Right atrium auricular region (tissue), 2 donors: ENCODE data around the gene TYMP. TPM values are rescaled to one million over a fixed set of nuclear protein-coding genes. Genes with fewer than 3 reads are reported as not detected.

Source experiments
- DNase-seq: peaks from one replicate; pipeline ENCODE4 v3.0.0-alpha.2; 2019; ENCODE audit warnings: low spot score
- H3K27ac ChIP-seq, 2 donors: fragments of 200-600 bp; sonication (generic); 1 replicate in 1 of 2; 2 replicates in 1 of 2; pipeline ENCODE4 v1.5.1; 2016 to 2019
- H3K27me3 ChIP-seq, 2 donors: fragments of 200-600 bp; sonication (generic); one replicate each; pipeline versions ENCODE4 v1.5.1 to v1.6.0; 2017 to 2019
- H3K36me3 ChIP-seq: fragments of 200-600 bp; sonication (generic); one replicate; pipeline ENCODE4 v1.5.1; 2016
- H3K4me1 ChIP-seq, 2 donors: fragments of 200-600 bp; sonication (generic); one replicate each; pipeline versions ENCODE4 v1.5.1 to v1.6.0; 2017 to 2019
- H3K4me3 ChIP-seq, 2 donors: fragments of 200-600 bp; sonication (generic); 1 replicate in 1 of 2; 2 replicates in 1 of 2; pipeline ENCODE4 v1.5.1; 2017 to 2019; ENCODE audit warnings: mild to moderate bottlenecking in 1 of 2, moderate library complexity in 1 of 2
- H3K9me3 ChIP-seq, 2 donors: fragments of 200-600 bp; sonication (generic); one replicate each; pipeline ENCODE4 v1.5.1; 2019
- CTCF ChIP-seq, 2 donors: fragments of 200-600 bp; sonication (generic); IDR thresholded peaks; one replicate each; pipeline ENCODE4 v1.5.1; 2019; ENCODE audit warnings: antibody characterized with exemption in 2 of 2
- total RNA-seq, 2 donors: library from RNA; depleted of rRNA; stranded (reverse); fragments of >200 nt; gene quantifications; one replicate each; pipeline ENCODE4 v1.1.0, GENCODE V29; 2016

The TYMP gene
- total RNA-seq, 2 donors from 2014 or later = 9.1 to 35.8 TPM

- H3K27ac ChIP-seq = no peak overlapping the region
Observed at GRCh38 chr22:50573491-50574382, 43.9 kb upstream of the TYMP start.

DNA sequence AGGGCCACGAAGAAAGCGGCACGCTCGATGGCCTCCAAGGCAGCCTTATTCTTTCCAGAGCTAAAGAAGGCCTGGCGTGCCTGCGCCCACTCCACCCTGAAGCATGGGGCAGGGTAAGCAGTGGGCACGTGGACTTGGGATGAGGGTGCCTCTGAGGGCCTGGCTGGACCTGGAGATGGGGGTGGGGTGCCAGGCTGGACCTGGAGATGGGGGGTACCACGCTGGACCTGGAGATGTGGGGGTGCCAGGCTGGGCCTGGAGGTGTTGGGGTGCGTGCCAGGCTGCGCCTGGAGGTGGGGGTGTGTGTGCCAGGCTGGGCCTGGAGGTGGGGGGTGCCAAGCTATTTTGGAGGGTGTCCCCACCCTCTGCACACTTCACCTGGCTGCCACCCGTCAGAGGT lies 43.2 kb upstream of the TYMP start:
- Histone ChIP-seq H3K27ac (no peak overlapping the region), H3K27me3 (no peaks in the 10 kb centered on the region), H3K9me3 (no peaks in the 10 kb centered on the region), H3K36me3 (peaks cover 80% of the 10 kb centered on the region), H3K4me1 (peaks cover 0 to 14% of the 10 kb centered on the region in 2 donors), H3K4me3 (no peak overlapping the region)
- DNase-seq = no peak
- no peak for TF ChIP-seq CTCF (IDR thresholded peaks at IDR 0.05)

More at GRCh38 chr22:50573491-50574382, 43.9 kb upstream of the TYMP start:
- peaks cover 0 to 22% of the 10 kb centered on the region in 2 donors for H3K4me1 ChIP-seq
- no peak for DNase-seq
- TF ChIP-seq CTCF (IDR thresholded peaks at IDR 0.05) = no peak
- H3K4me3 ChIP-seq = no peak overlapping the region
- H3K36me3 ChIP-seq = peaks cover 72% of the 10 kb centered on the region
- H3K27me3 ChIP-seq = no peaks in the 10 kb centered on the region
- H3K9me3 ChIP-seq = no peaks in the 10 kb centered on the region

GRCh38 chr22:50571264-50572175 lies 41.7 kb upstream of the TYMP start:
- Histone ChIP-seq H3K27ac (no peak overlapping the region), H3K4me3 (no peak overlapping the region), H3K36me3 (peaks cover 87% of the 10 kb centered on the region), H3K4me1 (peaks cover 0 to 9% of the 10 kb centered on the region in 2 donors), H3K9me3 (no peaks in the 10 kb centered on the region), H3K27me3 (no peaks in the 10 kb centered on the region)
- DNase-seq = no peak
- no peak for TF ChIP-seq CTCF (IDR thresholded peaks at IDR 0.05)

GRCh38 chr22:50570861-50571260 lies 41.0 kb upstream of the TYMP start:
- H3K4me1 ChIP-seq = peaks cover 0 to 2% of the 10 kb centered on the region in 2 donors
- no peaks in the 10 kb centered on the region for H3K27me3 ChIP-seq
- H3K9me3 ChIP-seq = no peaks in the 10 kb centered on the region
- H3K4me3 ChIP-seq = no peak overlapping the region
- H3K27ac ChIP-seq = no peak overlapping the region
- no peak for TF ChIP-seq CTCF (IDR thresholded peaks at IDR 0.05)
- peaks cover 81% of the 10 kb centered on the region for H3K36me3 ChIP-seq
- no peak for DNase-seq

- Histone ChIP-seq H3K36me3 (peaks cover 72% of the 10 kb centered on the region), H3K9me3 (no peaks in the 10 kb centered on the region), H3K27me3 (no peaks in the 10 kb centered on the region), H3K27ac (no peak overlapping the region), H3K4me1 (no peaks in the 10 kb centered on the region), H3K4me3 (no peak overlapping the region)
- no peak for TF ChIP-seq CTCF (IDR thresholded peaks at IDR 0.05)
- DNase-seq = no peak
Observed at GRCh38 chr22:50569896-50570535, 40.2 kb upstream of the TYMP start.
